ENCODE data around the gene APMAP.
"Not testable (repeated sequence)": the region's sequence is repeated elsewhere in the genome, so short reads cannot be mapped to it uniquely, and the experiment has no call there.

APMAP gene

DNA sequence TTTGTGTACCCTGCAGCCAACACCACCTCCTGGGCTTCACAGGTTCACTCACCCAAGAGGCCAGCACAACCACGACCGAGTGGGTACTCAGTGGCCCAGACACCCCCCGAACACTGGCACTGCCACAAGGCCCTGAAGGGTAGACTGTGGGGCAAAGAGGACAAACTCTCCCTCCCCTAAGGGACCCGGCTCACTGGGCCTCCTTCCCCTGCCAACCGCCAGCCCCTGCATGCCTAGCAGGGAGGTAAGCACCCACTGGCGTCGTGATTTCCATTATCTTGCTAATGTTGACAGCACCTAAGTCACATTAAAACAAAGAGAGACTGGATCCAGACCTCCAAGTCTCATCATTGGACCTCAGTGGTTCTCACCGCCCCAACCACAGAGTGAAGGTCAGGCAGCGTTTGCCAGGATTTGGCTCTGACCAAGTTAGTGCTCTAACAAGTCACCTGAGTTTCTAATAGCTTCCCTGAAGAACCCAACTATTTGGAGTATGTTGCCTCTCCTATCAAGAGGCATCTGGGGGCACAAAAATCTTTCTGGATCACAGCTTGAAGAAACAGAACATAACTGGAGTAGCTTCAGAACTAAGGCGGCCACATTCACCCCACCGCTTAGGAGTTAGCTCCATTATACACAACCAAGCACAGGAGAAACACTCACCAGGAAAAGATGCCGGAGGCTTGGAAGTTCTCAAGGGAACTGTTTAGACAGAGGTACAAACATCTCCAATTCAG is 14.0 kb upstream of the APMAP start:
- DNase-seq (ENCODE audit: low read depth) = no peak

GRCh38 chr20:25005661-25006060 is 13.1 kb upstream of the APMAP start:
- DNase-seq (ENCODE audit: low read depth) = no peak

DNA sequence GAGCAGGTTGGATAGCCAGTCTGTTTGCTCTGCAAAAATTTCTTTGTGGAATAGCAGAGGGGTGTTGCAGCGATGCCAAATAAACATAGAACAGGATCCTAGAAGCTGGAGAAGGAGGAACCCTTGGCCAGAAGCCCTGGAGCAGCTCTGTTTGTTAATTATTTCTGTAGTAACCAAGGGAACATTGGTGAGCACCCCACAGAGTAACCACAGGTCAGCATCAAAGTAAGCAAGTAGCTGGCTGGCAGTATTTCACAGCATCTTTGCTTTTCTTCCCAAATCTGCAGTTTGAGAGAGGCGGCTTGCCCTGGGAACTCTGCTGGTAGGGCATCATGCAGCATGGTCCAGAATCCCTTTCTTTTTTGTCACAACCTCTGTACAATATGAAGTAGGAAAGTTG is 12.7 kb upstream of the APMAP start:
- DNase-seq (ENCODE audit: low read depth) = no peak

GRCh38 chr20:25003002-25003401 is 10.5 kb upstream of the APMAP start:
- DNase-seq (ENCODE audit: low read depth) = no peak

DNA sequence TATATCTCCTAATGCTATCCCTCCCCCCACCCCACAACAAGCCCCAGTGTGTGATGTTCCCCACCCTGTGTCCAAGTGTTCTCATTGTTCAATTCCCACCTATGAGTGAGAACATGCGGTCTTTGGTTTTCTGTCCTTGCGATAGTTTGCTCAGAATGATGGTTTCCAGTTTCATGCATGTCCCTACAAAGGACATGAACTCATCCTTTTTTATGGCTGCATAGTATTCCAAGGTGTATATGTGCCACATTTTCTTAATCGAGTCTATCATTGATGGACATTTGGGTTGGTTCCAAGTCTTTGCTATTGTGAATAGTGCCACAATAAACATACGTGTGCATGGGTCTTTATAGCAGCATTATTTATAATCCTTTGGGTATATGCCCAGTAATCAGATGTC is 8.8 kb upstream of the APMAP start:
- DNase-seq (ENCODE audit: low read depth) = not testable (repeated sequence)

GRCh38 chr20:25000268-25000801 is 7.8 kb upstream of the APMAP start:
- DNase-seq (ENCODE audit: low read depth) = no peak

GRCh38 chr20:24999568-24999967 is 7.0 kb upstream of the APMAP start:
- no peak for DNase-seq (ENCODE audit: low read depth)

DNA sequence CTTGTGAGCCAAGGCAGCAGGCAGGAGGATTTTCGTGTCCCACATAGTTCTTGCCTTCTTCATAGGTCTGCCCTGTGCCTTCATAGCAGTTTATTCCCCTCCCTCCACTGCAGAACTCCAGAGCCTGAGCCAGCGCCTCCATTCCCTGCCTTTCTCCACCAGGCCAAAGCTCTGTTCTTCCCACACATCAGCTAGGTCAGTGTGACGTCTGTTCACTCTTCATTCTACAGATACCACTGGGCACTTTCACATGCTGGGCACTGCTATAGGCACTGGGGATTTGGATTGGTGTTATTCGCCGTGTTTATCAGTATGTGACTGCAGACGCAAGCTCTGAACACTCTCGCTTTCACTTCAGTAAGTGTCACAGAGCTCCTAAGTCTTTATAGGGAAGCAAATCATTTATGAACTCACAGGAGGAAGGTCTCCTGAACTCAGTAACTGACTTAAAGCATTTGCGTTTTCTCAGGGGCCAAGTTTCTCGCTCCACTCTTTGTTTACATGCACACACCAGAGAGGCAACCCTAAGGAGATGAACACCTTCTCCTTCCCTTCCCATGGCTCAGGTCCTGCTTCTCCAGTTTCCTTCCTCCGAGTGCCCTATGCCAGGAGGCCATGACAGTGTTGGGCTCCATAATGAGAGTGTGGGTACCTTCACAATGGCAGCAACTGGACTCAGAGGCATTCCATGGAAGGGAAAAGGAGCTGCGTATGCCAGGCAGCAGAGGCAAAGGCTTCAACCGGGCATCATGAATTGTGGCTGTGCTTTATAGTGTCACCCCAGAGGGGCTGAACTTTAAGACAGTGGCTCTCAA is 6.3 kb upstream of the APMAP start:
- DNase-seq (ENCODE audit: low read depth) = no peak

GRCh38 chr20:24998121-24998520 is 5.6 kb upstream of the APMAP start:
- DNase-seq (ENCODE audit: low read depth) = no peak

- no peak for DNase-seq (ENCODE audit: low read depth)
These were observed 4.2 kb upstream of the APMAP start for GRCh38 chr20:24996449-24997377.

DNA sequence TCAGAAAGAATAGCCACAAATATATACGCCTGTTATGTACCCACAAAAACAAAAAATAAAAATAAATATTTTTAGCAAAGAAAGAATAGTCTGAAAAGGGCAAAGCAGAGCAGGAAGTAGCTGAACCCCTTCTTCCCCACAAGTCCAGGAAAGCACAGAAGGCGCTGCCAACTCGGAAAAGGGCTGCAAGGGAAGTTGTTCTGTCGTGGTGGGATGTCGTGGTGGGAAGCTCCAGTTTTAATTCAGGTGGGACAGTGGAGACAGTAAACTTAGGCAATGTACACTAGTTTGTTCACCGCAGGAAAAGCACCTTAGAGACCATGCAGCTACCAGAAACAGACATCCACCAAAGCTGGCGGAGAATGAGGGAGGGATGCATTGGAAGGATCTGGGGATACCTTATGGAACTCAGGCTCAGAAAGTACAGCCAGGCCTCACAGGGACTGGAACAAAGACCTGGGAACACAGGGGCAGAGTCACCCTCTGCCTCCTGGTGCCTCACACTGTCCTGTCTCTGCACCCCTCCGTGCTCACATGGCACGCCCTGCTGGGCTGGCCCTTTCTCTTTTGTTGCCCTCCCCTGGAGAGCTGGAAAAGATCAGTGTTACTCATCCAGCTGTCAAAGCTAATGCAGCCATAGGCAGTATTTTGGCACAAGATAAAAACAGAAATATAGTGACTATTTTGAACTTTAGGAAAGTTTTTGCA is 3.3 kb upstream of the APMAP start:
- no peak for DNase-seq (ENCODE audit: low read depth)

DNA sequence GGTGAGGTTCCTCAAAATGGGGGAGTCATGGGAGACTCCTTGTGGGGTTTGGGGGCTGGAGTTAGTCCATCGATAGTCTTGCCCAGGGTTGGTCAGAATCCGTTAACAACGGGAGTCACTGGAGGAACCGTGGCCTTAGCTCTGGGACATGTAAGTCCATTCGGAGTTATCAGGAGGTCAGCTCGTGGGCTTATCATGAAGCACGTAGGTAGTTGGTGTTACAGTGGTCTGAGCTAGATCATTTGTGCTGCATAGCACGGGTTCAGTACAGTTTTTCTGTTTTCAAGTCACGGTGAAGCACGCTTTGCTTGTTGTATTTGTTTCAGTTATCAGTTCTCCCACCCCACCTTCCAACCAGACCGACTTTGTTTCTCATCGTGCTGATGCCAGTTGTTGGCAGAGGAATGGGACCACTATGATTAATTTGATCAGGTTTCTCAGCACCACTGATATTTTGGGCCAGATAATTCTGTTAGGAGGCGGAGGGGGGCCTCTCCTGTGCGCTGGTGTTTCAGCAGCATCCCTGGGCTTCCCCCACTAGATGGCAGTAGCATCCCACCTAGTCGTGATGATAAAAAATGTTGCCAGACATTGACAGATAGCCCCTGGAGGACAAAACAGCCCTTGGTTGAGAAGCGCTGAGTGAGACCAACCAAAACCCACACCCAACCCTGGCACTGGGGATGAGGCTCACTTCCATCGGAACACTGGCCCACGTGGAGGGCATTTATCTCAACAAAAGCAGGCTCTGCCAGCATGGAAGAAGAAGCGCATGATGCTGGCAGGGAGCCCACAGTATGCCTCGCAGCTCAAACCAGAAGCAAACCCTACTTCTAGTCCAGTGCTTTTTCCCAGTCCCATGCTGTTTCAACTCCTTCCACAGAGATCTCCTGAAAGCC is 2.2 kb upstream of the APMAP start:
- no peak for DNase-seq (ENCODE audit: low read depth)

DNA sequence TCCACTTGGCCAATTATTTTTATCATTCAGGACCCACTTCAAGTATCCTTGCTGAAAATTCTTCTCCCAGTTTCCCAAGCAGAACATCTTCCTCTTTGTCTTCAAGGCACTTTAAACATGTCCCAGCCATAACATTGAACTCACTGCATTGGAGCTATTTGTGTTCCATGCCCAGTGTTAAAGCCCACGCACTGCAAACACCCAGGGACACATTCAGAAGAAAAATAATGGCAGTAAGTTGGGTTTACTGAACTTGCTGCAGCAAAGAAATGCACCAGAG is 1.6 kb upstream of the APMAP start:
- no peak for DNase-seq (ENCODE audit: low read depth)

- no peak for DNase-seq (ENCODE audit: low read depth)
These were observed 1.0 kb upstream of the APMAP start for GRCh38 chr20:24993337-24994185.

DNA sequence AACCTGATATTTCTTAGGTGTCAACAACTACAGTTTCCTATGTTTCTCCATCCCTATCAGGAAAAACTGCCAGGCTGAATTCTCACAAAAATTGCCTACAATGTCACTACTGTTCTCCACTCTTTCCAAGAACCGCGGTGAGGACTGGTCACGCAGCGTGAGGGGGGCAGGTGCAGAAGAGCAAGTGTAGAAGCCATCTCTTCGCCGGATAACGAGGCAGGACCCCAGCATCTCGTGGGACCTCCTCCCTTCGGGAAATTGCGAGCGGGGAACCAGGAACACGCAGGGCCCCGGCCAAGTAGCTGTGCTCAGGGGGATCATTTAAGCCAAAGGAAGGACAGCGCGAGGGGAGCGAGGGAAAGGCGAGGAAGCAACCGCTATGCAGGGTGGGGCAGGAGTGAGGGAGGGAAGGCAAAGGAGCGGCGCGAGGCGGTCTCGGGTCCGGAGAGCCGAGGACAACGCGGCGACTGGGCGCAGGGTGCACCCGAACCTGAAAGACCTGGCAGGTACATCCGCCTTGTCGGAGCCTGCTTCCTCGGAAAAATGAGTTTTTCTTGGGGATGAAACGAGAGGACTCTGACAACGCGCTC is 559 bp downstream of the APMAP start:
- DNase-seq (ENCODE audit: low read depth) = no peak

DNA sequence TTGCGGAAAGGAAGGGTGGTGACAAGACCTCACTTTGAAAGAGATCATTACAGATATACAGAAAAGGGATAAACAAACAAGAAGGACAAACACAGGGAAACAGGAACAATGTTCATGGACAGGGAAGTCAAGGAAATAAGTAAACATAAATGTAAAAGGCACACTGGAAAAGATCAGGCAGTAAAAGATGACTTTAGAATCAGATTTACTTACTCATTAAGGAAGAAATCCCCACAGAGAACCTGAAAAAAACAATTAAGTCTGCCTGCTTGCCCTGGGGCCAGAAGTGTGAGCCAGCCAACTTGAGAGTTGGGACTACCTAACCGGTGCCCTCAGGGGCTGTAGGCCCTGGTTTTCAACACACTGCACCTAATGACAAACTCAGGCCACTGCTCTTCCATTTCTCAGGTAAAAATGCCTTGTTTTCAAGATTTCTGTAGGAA is 1.7 kb downstream of the APMAP start:
- no peak for DNase-seq (ENCODE audit: low read depth)

- DNase-seq (ENCODE audit: low read depth) = no peak
These were observed 3.4 kb downstream of the APMAP start for GRCh38 chr20:24989162-24989561.

DNA sequence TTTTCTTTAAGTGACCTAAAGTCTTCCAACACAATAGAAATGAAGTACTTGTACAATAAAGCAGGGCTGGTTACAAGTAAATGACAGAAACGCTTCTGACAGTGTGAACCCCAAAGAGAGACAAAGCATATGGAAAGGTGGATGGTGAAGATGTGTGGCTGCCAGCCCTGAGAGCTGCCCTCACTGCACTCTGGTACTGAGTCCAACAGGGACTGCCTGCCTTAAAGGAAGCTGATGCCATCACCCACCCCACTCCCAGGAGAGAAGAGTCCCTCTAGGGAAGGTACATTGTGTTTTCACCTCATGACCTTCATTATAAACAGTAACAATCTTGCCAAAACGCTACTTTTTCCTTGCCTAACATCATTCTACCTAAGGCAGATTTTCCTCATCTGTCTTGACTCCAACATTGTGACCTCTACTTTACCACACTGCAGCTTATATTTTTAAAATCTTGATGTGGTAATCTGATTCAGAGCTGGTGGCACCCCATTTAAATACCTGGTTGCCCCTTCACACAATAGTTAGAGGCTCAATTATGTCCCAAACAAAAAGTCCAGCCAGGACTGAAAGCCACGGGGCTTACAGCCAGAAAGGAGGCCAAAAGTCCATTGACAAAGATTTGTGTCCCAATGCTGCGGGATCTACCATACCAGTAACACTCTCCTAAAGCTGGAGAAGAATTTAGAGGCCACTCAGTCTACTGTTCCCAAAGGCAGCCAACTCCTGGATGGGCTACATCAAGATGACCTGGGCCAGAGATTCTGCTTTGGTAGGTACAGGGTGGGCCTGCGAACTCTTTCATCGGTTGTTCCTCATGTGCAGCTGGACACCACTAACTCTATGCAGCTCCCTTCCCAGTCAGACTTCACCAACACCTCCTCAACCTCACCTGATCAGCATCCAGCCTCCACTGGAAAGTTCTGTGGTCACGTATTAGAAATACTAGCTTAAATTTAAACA is 4.4 kb downstream of the APMAP start:
- DNase-seq (ENCODE audit: low read depth) = no peak
